Neural progenitor cell (in vitro differentiated cells): ENCODE results near the gene RNF225. TPM values are rescaled to one million over a fixed set of nuclear protein-coding genes. Genes with fewer than 3 reads are reported as not detected.

Experiments used
- DNase-seq: peaks from one replicate; pipeline ENCODE4 v3.0.0-alpha.2; 2016; ENCODE audit warnings: low spot score
- H2AFZ ChIP-seq: fragments of 200-600 bp; sonication (generic); replicated peaks from 2 replicates; pipeline ENCODE4 v1.6.1; 2016; ENCODE audit warnings: antibody characterized with exemption
- H3F3A ChIP-seq: fragments of 200-600 bp; sonication (generic); 2 replicates; pipeline ENCODE4 v1.6.1; 2016; ENCODE audit warnings: antibody characterized with exemption, low read depth
- H3K27ac ChIP-seq: fragments of 200-600 bp; sonication (generic); 2 replicates; pipeline ENCODE4 v1.5.1; 2016; ENCODE audit warnings: mild to moderate bottlenecking
- H3K27me3 ChIP-seq: fragments of 200-600 bp; sonication (generic); 2 replicates; pipeline ENCODE4 v1.6.1; 2016; ENCODE audit warnings: mild to moderate bottlenecking, moderate library complexity
- H3K36me3 ChIP-seq: fragments of 200-600 bp; sonication (generic); 2 replicates; pipeline ENCODE4 v1.5.1; 2016
- H3K4me1 ChIP-seq: fragments of 200-600 bp; sonication (generic); 2 replicates; pipeline ENCODE4 v1.6.1; 2016; ENCODE audit warnings: mixed run types
- H3K4me2 ChIP-seq: fragments of 200-600 bp; sonication (generic); 2 replicates; pipeline ENCODE4 v1.6.1; 2016
- H3K4me3 ChIP-seq: fragments of 200-600 bp; sonication (generic); 2 replicates; pipeline ENCODE4 v1.5.1; 2016
- H3K79me2 ChIP-seq: fragments of 200-600 bp; sonication (generic); 2 replicates; pipeline ENCODE4 v1.6.1; 2016; ENCODE audit warnings: low read depth
- H3K9ac ChIP-seq: fragments of 200-600 bp; sonication (generic); 2 replicates; pipeline ENCODE4 v1.6.1; 2016
- H3K9me3 ChIP-seq: fragments of 200-600 bp; sonication (generic); 2 replicates; pipeline ENCODE4 v1.5.1; 2016; ENCODE audit warnings: low read depth
- H4K20me1 ChIP-seq: fragments of 200-600 bp; sonication (generic); 2 replicates; pipeline ENCODE4 v1.6.1; 2016; ENCODE audit warnings: low read depth
- H3K27ac Mint-ChIP-seq: 3 replicates; pipeline ENCODE4 v1.8.0; 2021; ENCODE audit warnings: mixed read lengths
- H3K27me3 Mint-ChIP-seq: 2 replicates; pipeline ENCODE4 v1.8.0; 2022; ENCODE audit warnings: low read depth, mild to moderate bottlenecking, inconsistent platforms, moderate library complexity, mixed read lengths; ENCODE audit not compliant: insufficient read depth
- H3K36me3 Mint-ChIP-seq: 3 replicates; pipeline ENCODE4 v1.8.0; 2021; ENCODE audit warnings: mixed read lengths
- H3K4me1 Mint-ChIP-seq: 3 replicates; pipeline ENCODE4 v1.8.0; 2021; ENCODE audit warnings: mixed read lengths
- H3K4me3 Mint-ChIP-seq: 3 replicates; pipeline ENCODE4 v1.8.0; 2021; ENCODE audit warnings: mild to moderate bottlenecking, moderate library complexity, mixed read lengths
- H3K9me3 Mint-ChIP-seq: 3 replicates; pipeline ENCODE4 v1.8.0; 2020; ENCODE audit warnings: mixed read lengths
- CTCF ChIP-seq: fragments of 200-600 bp; sonication (generic); IDR thresholded peaks from 2 replicates; pipeline ENCODE4 v1.5.1; 2017; ENCODE audit warnings: antibody characterized with exemption, mild to moderate bottlenecking
- EZH2 ChIP-seq: fragments of 200-600 bp; sonication (generic); IDR thresholded peaks from 2 replicates; pipeline ENCODE4 v1.6.1; 2017; ENCODE audit warnings: antibody characterized with exemption, mild to moderate bottlenecking, moderate library complexity
- EZH2phosphoT487 ChIP-seq: fragments of 200-600 bp; sonication (generic); IDR thresholded peaks from 2 replicates; pipeline ENCODE4 v1.6.1; 2017; ENCODE audit warnings: antibody characterized with exemption
- total RNA-seq: library from RNA; depleted of rRNA; stranded (reverse); fragments of >200 nt; gene quantifications from 2 replicates; pipeline ENCODE4 v1.2.3, GENCODE V29; 2015; ENCODE audit warnings: low replicate concordance

Gene RNF225
- total RNA-seq, 1 donor from 2014 or later: not detected

GRCh38 chr19:58351558-58351878 lies 43.9 kb upstream of the RNF225 start:
- peaks cover 6% of the 10 kb centered on the region for H3K4me1 ChIP-seq
- H3K4me3 Mint-ChIP-seq: no peak overlapping the region
- H3K4me3 ChIP-seq: no peak overlapping the region
- H3K9me3 Mint-ChIP-seq: no peaks in the 10 kb centered on the region
- peaks cover 9% of the 10 kb centered on the region for H3K27me3 ChIP-seq
- H3K9ac ChIP-seq: no peak overlapping the region
- H4K20me1 ChIP-seq: no peaks in the 10 kb centered on the region
- no peak overlapping the region for H2AFZ ChIP-seq
- H3K36me3 Mint-ChIP-seq: peaks cover 5% of the 10 kb centered on the region
- H3K27ac ChIP-seq: no peak overlapping the region
- H3K4me2 ChIP-seq: no peak overlapping the region
- H3K36me3 ChIP-seq: no peaks in the 10 kb centered on the region
- H3K27ac Mint-ChIP-seq: no peak overlapping the region
- H3K27me3 Mint-ChIP-seq: peaks cover 15% of the 10 kb centered on the region
- DNase-seq: no peak
- no peaks in the 10 kb centered on the region for H3K79me2 ChIP-seq
- H3F3A ChIP-seq: no peaks in the 10 kb centered on the region
- H3K9me3 ChIP-seq: no peaks in the 10 kb centered on the region
- H3K4me1 Mint-ChIP-seq: peaks cover 11% of the 10 kb centered on the region
- no peak for TF ChIP-seq EZH2
- no peak for TF ChIP-seq EZH2phosphoT487
- no peak for TF ChIP-seq CTCF

GRCh38 chr19:58351990-58352755 lies 43.3 kb upstream of the RNF225 start:
- DNase-seq: no peak
- Mint-ChIP-seq H3K4me3 (peak overlapping the region; percentile 79), H3K4me1 (peaks cover 8% of the 10 kb centered on the region), H3K27ac (peak overlapping the region; percentile 68), H3K27me3 (peaks cover 15% of the 10 kb centered on the region), H3K36me3 (peaks cover 5% of the 10 kb centered on the region), H3K9me3 (no peaks in the 10 kb centered on the region)
- Histone ChIP-seq H3K9me3 (no peaks in the 10 kb centered on the region), H3K4me2 (no peak overlapping the region), H4K20me1 (no peaks in the 10 kb centered on the region), H3K79me2 (no peaks in the 10 kb centered on the region), H3K4me1 (peaks cover 6% of the 10 kb centered on the region), H3F3A (no peaks in the 10 kb centered on the region), H3K36me3 (no peaks in the 10 kb centered on the region), H3K27me3 (peaks cover 3% of the 10 kb centered on the region), H3K4me3 (no peak overlapping the region), H3K27ac (no peak overlapping the region), H3K9ac (no peak overlapping the region), H2AFZ (no peak overlapping the region)
- TF ChIP-seq EZH2 (no peak), CTCF (no peak), EZH2phosphoT487 (no peak)

GRCh38 chr19:58352760-58353671 lies 42.4 kb upstream of the RNF225 start, which contains the start of gene A1BG:
Gene A1BG, minus strand, starts transcription at chr19:58353492. Its CDS starts 55 bp downstream, at chr19:58353437.
- no peaks in the 10 kb centered on the region for H3K9me3 ChIP-seq
- no peaks in the 10 kb centered on the region for H3K79me2 ChIP-seq
- Mint-ChIP-seq H3K27ac (peak within 1 kb of the TSS; percentile 68), H3K27me3 (peaks cover 15% of the 10 kb centered on the region), H3K36me3 (peaks cover 5% of the 10 kb centered on the region), H3K4me1 (peaks cover 8% of the 10 kb centered on the region), H3K9me3 (no peaks in the 10 kb centered on the region), H3K4me3 (peak within 1 kb of the TSS; percentile 79)
- H4K20me1 ChIP-seq: no peaks in the 10 kb centered on the region
- no peak within 1 kb of the TSS for H2AFZ ChIP-seq
- TF ChIP-seq EZH2: no peak
- TF ChIP-seq EZH2phosphoT487: no peak
- TF ChIP-seq CTCF: no peak
- H3K4me2 ChIP-seq: no peak within 1 kb of the TSS
- no peak within 1 kb of the TSS for H3K9ac ChIP-seq
- H3K4me1 ChIP-seq: peaks cover 6% of the 10 kb centered on the region
- no peaks in the 10 kb centered on the region for H3K27me3 ChIP-seq
- H3K27ac ChIP-seq: no peak within 1 kb of the TSS
- DNase-seq: no peak
- no peaks in the 10 kb centered on the region for H3F3A ChIP-seq
- no peaks in the 10 kb centered on the region for H3K36me3 ChIP-seq
- no peak within 1 kb of the TSS for H3K4me3 ChIP-seq
